DOHH2 (cell line): ENCODE data around the gene CAV3.

Experiments
- H3F3A ChIP-seq: fragments of 200-600 bp; sonication (generic), shearing (Covaris generic); 2 replicates; pipeline ENCODE4 v1.6.0; 2016; ENCODE audit warnings: antibody characterized with exemption, mild to moderate bottlenecking; ENCODE audit not compliant: control insufficient read depth, insufficient read depth
- H3K27ac ChIP-seq: fragments of 200-600 bp; sonication (generic); 2 replicates; pipeline ENCODE4 v1.5.1; 2014; ENCODE audit warnings: low read depth, mild to moderate bottlenecking, low read length, moderate library complexity
- H3K27me3 ChIP-seq: fragments of 200-600 bp; sonication (generic); 2 replicates; pipeline ENCODE4 v1.6.1; 2014; ENCODE audit warnings: mild to moderate bottlenecking, low read length, mixed read lengths; ENCODE audit not compliant: control insufficient read depth
- H3K36me3 ChIP-seq: fragments of 200-600 bp; sonication (generic); 2 replicates; pipeline ENCODE4 v1.6.1; 2014; ENCODE audit warnings: mild to moderate bottlenecking, low read length, moderate library complexity, mixed read lengths; ENCODE audit not compliant: control insufficient read depth
- H3K4me1 ChIP-seq: fragments of 200-600 bp; sonication (generic); 2 replicates; pipeline ENCODE4 v1.6.1; 2014; ENCODE audit warnings: mild to moderate bottlenecking, low read length, mixed read lengths; ENCODE audit not compliant: control insufficient read depth
- H3K4me2 ChIP-seq: fragments of 200-600 bp; sonication (generic); 2 replicates; pipeline ENCODE4 v1.6.0; 2014; ENCODE audit warnings: mild to moderate bottlenecking, low read length, moderate library complexity
- H3K4me3 ChIP-seq: fragments of 200-600 bp; sonication (generic); 2 replicates; pipeline ENCODE4 v1.5.1; 2014; ENCODE audit warnings: mild to moderate bottlenecking, low read length, mixed read lengths
- H3K79me2 ChIP-seq: fragments of 200-600 bp; sonication (generic); 2 replicates; pipeline ENCODE4 v1.6.1; 2014; ENCODE audit warnings: mild to moderate bottlenecking, low read length, mixed read lengths; ENCODE audit not compliant: control insufficient read depth
- H3K9me2 ChIP-seq: fragments of 200-600 bp; sonication (generic); replicated peaks from 2 replicates; pipeline ENCODE4 v1.6.1; 2014; ENCODE audit warnings: mild to moderate bottlenecking, low read length, mixed read lengths; ENCODE audit not compliant: control insufficient read depth
- H3K9me3 ChIP-seq: fragments of 200-600 bp; sonication (generic); 2 replicates; pipeline ENCODE4 v1.6.1; 2014; ENCODE audit warnings: antibody characterized with exemption, low read length, mixed read lengths; ENCODE audit not compliant: control insufficient read depth, insufficient read depth
- H4K20me1 ChIP-seq: fragments of 200-600 bp; sonication (generic); 2 replicates; pipeline ENCODE4 v1.6.0; 2014; ENCODE audit warnings: low read depth, mild to moderate bottlenecking, antibody characterized with exemption, low read length, moderate library complexity; ENCODE audit not compliant: control insufficient read depth, insufficient read depth
- CTCF ChIP-seq: fragments of 200-600 bp; sonication (generic); IDR thresholded peaks from one replicate; pipeline ENCODE4 v1.5.1; 2014; ENCODE audit warnings: antibody characterized with exemption, mild to moderate bottlenecking, low read depth, low read length; ENCODE audit not compliant: poor library complexity, severe bottlenecking
- EZH2phosphoT487 ChIP-seq: fragments of 200-600 bp; sonication (generic); IDR thresholded peaks from 2 replicates; pipeline ENCODE4 v1.6.1; 2017; ENCODE audit warnings: borderline replicate concordance, mild to moderate bottlenecking, antibody characterized with exemption, low read length, moderate library complexity, mixed read lengths

CAV3 gene

GRCh38 chr3:8768364-8769087 is 34.9 kb downstream of the CAV3 start:
- H3K36me3 ChIP-seq: no peaks in the 10 kb centered on the region
- H3K4me1 ChIP-seq: peaks cover 7% of the 10 kb centered on the region
- H3K27me3 ChIP-seq: peaks cover 29% of the 10 kb centered on the region
- H3K4me3 ChIP-seq: peak overlapping the region; percentile 55
- H3K27ac ChIP-seq: no peak overlapping the region
- peak overlapping the region; percentile 70 for H3K4me2 ChIP-seq
- H3K79me2 ChIP-seq: no peaks in the 10 kb centered on the region
- H3F3A ChIP-seq: no peaks in the 10 kb centered on the region
- no peaks in the 10 kb centered on the region for H3K9me2 ChIP-seq
- no peaks in the 10 kb centered on the region for H4K20me1 ChIP-seq
- H3K9me3 ChIP-seq: no peaks in the 10 kb centered on the region
- TF ChIP-seq EZH2phosphoT487 (no peak), CTCF (no peak)

- Histone ChIP-seq H3K9me3 (no peaks in the 10 kb centered on the region), H3K79me2 (no peaks in the 10 kb centered on the region), H3K27me3 (peaks cover 29% of the 10 kb centered on the region), H3K4me2 (peak within 1 kb of the TSS; percentile 70), H3K4me1 (peaks cover 7% of the 10 kb centered on the region), H3K4me3 (peak within 1 kb of the TSS; percentile 55), H3F3A (no peaks in the 10 kb centered on the region), H4K20me1 (no peaks in the 10 kb centered on the region), H3K27ac (no peak within 1 kb of the TSS), H3K36me3 (no peaks in the 10 kb centered on the region), H3K9me2 (no peaks in the 10 kb centered on the region)
- TF ChIP-seq EZH2phosphoT487 (no peak), CTCF (peak; percentile 99)
Observed at GRCh38 chr3:8769088-8769822, 35.7 kb downstream of the CAV3 start, which contains the start of gene OXTR. OXTR (minus strand) TSS chr3:8769613; CDS start chr3:8768187, 1,426 bp downstream.

- Histone ChIP-seq H3K27ac (no peak overlapping the region), H3K79me2 (no peaks in the 10 kb centered on the region), H3K27me3 (peaks cover 20% of the 10 kb centered on the region), H3K4me1 (peaks cover 3% of the 10 kb centered on the region), H3K4me3 (no peak overlapping the region), H3K36me3 (no peaks in the 10 kb centered on the region), H4K20me1 (no peaks in the 10 kb centered on the region), H3K4me2 (no peak overlapping the region), H3F3A (no peaks in the 10 kb centered on the region), H3K9me2 (no peaks in the 10 kb centered on the region), H3K9me3 (no peaks in the 10 kb centered on the region)
- TF ChIP-seq CTCF (no peak), EZH2phosphoT487 (no peak)
Observed at GRCh38 chr3:8773941-8774542, 40.4 kb downstream of the CAV3 start.
